GM19455 (cell line): ENCODE results near the gene ZSCAN18.

Experiments used
- ATAC-seq: cut with Tn5 transposase; IDR thresholded peaks from one replicate; pipeline ENCODE4 v1.9.1; 2021; ENCODE audit not compliant: unreplicated experiment

The ZSCAN18 gene

GRCh38 chr19:58044886-58045285 lies 53.1 kb downstream of the ZSCAN18 start:
- no peak for ATAC-seq

- no peak for ATAC-seq
Observed at GRCh38 chr19:58044391-58044790, 53.6 kb downstream of the ZSCAN18 start.

GRCh38 chr19:58042495-58043340 lies 55.3 kb downstream of the ZSCAN18 start:
- no peak for ATAC-seq

DNA sequence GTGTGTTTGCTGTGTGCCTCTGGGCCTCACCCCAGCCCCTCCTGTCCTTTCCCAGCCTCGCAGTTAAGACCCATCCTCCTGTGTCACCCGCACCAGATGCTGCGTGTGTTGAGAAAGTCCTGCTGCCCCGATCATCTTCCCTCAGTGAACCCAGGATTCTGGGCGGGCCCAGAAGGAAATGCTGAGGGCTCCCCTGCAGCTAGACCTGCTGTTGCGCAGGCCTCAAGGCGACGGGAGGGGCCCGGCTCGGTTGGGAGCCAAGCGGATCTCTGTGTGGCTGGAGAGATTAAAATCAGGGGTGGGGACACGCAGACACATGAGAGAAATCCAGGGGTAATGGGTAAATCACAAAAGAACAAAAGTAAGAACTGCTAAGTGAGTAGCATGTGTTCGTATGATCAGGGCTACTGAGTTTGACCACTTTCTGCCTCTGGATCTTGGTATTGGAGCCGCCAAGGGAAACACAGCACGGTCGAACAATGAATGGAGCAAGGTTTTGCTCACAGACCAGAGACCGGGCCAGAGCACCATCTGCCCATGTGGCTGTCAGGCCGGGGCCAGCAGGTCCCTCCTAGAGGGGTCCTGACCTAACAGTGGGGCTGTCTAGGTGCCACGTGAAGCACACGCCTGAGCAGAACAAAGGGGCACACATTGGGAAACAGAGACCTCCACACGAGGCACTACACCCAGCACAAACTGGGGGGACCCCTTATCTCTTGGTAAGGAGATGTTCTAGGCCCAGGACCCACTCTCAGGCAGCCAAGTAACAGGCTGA lies 57.1 kb downstream of the ZSCAN18 start:
- no peak for ATAC-seq

GRCh38 chr19:58038688-58039204 lies 59.3 kb downstream of the ZSCAN18 start:
- ATAC-seq, result no peak

DNA sequence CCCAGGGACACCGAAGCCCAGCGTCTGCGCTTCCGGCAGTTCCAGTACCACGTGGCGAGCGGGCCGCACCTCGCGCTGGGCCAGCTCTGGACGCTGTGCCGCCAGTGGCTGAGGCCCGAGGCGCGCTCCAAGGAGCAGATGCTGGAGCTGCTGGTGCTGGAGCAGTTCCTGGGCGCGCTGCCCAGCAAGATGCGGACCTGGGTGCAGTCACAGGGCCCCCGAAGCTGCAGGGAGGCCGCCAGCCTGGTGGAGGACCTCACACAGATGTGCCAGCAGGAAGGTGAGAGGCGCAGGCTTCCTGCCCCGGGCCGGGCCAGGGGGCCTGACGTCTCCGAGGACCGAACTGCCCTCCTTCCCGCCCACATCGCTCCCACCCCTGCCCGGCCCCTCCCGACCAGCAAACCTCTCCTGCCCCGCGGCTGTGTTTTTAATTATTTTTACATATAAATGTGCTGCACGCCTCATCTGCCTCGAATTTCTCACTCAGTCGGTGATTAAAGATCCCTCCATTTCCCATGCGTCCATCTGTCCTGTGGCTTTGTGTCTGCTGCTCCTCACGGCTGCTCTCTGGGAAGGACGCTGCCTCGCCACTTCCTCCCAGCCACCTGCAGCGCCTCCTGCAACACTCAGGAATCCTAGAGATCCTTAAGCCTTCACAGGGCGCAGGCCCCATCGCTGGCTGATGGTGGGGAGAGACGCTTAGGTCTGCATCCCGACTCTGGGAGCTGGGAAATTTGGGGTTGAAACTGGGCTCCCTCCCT lies 59.9 kb downstream of the ZSCAN18 start:
- no peak for ATAC-seq

DNA sequence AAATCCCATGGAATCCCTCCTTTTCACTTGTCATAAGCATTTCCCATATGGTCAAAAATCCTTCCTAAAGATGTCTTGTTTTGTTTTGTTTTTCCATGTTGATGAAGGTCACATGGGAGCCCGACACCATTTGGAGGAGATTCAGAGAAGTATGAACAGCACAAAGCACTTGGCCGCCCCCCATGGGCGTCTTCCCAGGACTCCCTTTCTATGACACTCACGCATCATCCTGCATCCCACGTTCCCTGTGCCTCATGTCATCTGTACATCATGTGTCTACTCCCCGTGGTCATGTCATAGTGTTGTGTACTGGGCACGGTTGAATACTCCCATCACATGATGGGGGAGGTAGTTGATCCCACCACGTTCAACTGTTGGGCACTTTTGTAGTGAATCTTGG lies 62.2 kb downstream of the ZSCAN18 start:
- no peak for ATAC-seq

DNA sequence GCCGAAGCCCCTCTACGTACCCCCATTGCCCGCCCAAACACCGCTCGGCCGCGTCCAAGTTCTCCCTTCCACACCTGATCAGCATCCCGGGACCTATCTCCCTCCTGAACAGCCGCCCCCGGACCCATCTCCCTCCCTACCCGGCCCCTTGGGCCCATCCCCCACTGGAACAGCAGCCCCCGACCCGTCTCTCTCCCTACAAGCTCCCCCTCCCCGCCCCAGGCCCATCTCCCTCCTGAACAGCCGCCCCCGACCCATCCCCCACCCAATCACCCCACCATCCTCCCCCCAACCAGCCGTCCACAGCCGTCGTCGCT lies 63.6 kb downstream of the ZSCAN18 start:
- no peak for ATAC-seq
